ENCODE data around the gene NPAT.

Gene NPAT

DNA sequence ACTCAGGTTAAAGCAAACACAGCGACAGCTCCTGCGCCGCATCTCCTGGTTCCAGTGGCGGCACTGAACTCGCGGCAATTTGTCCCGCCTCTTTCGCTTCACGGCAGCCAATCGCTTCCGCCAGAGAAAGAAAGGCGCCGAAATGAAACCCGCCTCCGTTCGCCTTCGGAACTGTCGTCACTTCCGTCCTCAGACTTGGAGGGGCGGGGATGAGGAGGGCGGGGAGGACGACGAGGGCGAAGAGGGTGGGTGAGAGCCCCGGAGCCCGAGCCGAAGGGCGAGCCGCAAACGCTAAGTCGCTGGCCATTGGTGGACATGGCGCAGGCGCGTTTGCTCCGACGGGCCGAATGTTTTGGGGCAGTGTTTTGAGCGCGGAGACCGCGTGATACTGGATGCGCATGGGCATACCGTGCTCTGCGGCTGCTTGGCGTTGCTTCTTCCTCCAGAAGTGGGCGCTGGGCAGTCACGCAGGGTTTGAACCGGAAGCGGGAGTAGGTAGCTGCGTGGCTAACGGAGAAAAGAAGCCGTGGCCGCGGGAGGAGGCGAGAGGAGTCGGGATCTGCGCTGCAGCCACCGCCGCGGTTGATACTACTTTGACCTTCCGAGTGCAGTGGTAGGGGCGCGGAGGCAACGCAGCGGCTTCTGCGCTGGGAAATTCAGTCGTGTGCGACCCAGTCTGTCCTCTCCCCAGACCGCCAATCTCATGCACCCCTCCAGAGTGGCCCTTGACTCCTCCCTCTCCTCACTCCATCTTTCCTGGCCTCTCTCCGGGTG lies at the start of gene NPAT, which contains the start of gene ATM:
Gene NPAT, minus strand, starts transcription at position 65 of the 774 bp plus-strand sequence. CDS start 102 bp downstream, outside the sequence.
Gene ATM, plus strand, starts transcription at position 494 of the 774 bp plus-strand sequence. CDS start 4,558 bp downstream, outside the sequence.
- Histone ChIP-seq H3K79me2 (ENCODE audit: control insufficient read depth, insufficient read depth, low read length, unreplicated experiment) (peaks cover 81% of the 10 kb centered on the region), H3K4me1 (ENCODE audit: control insufficient read depth, insufficient read depth, low read length, unreplicated experiment) (peaks cover 40% of the 10 kb centered on the region)

GRCh38 chr11:108269583-108269982 lies 47.1 kb upstream of the NPAT start:
- peaks cover 45% of the 10 kb centered on the region for H3K36me3 ChIP-seq (ENCODE audit: insufficient read depth, low read length)
- no peak overlapping the region for H2AFZ ChIP-seq (ENCODE audit: low read length, unreplicated experiment)
- no peak overlapping the region for H3K27ac ChIP-seq (ENCODE audit: low read depth, low read length)
- no peaks in the 10 kb centered on the region for H3K79me2 ChIP-seq (ENCODE audit: control insufficient read depth, insufficient read depth, low read length, unreplicated experiment)
- no peak overlapping the region for H3K4me3 ChIP-seq (ENCODE audit: low read depth, low read length)
- no peaks in the 10 kb centered on the region for H3K27me3 ChIP-seq (ENCODE audit: insufficient read depth, low read length)
- no peaks in the 10 kb centered on the region for H3K4me1 ChIP-seq (ENCODE audit: control insufficient read depth, insufficient read depth, low read length, unreplicated experiment)

More for the DNA sequence above, at the start of gene NPAT, which contains the start of gene ATM:
- Histone ChIP-seq H3K27me3 (ENCODE audit: insufficient read depth, low read length) (no peaks in the 10 kb centered on the region), H2AFZ (ENCODE audit: low read length, unreplicated experiment) (peak within 1 kb of the TSS; percentile 92), H3K36me3 (ENCODE audit: insufficient read depth, low read length) (peaks cover 6% of the 10 kb centered on the region; the same call in 1 of the 2 replicates), H3K4me3 (ENCODE audit: low read depth, low read length) (peak within 1 kb of the TSS; percentile 98), H3K27ac (ENCODE audit: low read depth, low read length) (peak within 1 kb of the TSS; percentile 94)

DNA sequence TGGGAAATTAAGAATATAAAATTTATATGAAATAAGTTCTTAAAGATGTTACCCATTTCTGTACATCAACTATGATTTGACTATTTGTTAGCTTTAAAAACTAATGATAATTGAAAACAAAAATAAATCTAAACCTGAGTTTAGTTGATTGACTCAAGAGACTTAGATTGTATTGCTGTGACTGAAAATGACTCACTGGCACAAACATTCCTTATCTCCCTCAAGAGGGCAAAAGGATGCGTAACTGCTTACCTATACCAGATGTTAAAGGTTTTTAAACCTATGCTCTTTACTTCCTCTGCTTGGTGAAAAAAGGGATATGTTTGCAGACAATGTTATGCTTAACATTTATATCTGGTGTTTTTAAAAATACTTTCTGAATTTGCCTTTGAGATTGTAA lies 30.7 kb upstream of the NPAT start:
- no peaks in the 10 kb centered on the region for H3K27me3 ChIP-seq (ENCODE audit: insufficient read depth, low read length)
- H3K4me3 ChIP-seq (ENCODE audit: low read depth, low read length): no peak overlapping the region
- no peaks in the 10 kb centered on the region for H3K79me2 ChIP-seq (ENCODE audit: control insufficient read depth, insufficient read depth, low read length, unreplicated experiment)
- peaks cover 6% of the 10 kb centered on the region for H3K4me1 ChIP-seq (ENCODE audit: control insufficient read depth, insufficient read depth, low read length, unreplicated experiment)
- H2AFZ ChIP-seq (ENCODE audit: low read length, unreplicated experiment): no peak overlapping the region
- H3K36me3 ChIP-seq (ENCODE audit: insufficient read depth, low read length): peaks cover 44% of the 10 kb centered on the region
- no peak overlapping the region for H3K27ac ChIP-seq (ENCODE audit: low read depth, low read length)

- no peak overlapping the region for H3K27ac ChIP-seq (ENCODE audit: low read depth, low read length)
- H3K4me1 ChIP-seq (ENCODE audit: control insufficient read depth, insufficient read depth, low read length, unreplicated experiment): no peaks in the 10 kb centered on the region
- H3K27me3 ChIP-seq (ENCODE audit: insufficient read depth, low read length): no peaks in the 10 kb centered on the region
- H3K4me3 ChIP-seq (ENCODE audit: low read depth, low read length): no peak overlapping the region
- no peak overlapping the region for H2AFZ ChIP-seq (ENCODE audit: low read length, unreplicated experiment)
- H3K36me3 ChIP-seq (ENCODE audit: insufficient read depth, low read length): peaks cover 37% of the 10 kb centered on the region
- H3K79me2 ChIP-seq (ENCODE audit: control insufficient read depth, insufficient read depth, low read length, unreplicated experiment): no peaks in the 10 kb centered on the region
These were observed 24.4 kb upstream of the NPAT start for GRCh38 chr11:108246885-108247284.

- Histone ChIP-seq H3K79me2 (ENCODE audit: control insufficient read depth, insufficient read depth, low read length, unreplicated experiment) (no peaks in the 10 kb centered on the region), H3K27ac (ENCODE audit: low read depth, low read length) (no peak overlapping the region), H3K27me3 (ENCODE audit: insufficient read depth, low read length) (no peaks in the 10 kb centered on the region), H2AFZ (ENCODE audit: low read length, unreplicated experiment) (no peak overlapping the region), H3K36me3 (ENCODE audit: insufficient read depth, low read length) (peaks cover 33% of the 10 kb centered on the region), H3K4me1 (ENCODE audit: control insufficient read depth, insufficient read depth, low read length, unreplicated experiment) (no peaks in the 10 kb centered on the region), H3K4me3 (ENCODE audit: low read depth, low read length) (no peak overlapping the region)
These were observed 23.9 kb upstream of the NPAT start for GRCh38 chr11:108246308-108246707.

- no peak overlapping the region for H3K4me3 ChIP-seq (ENCODE audit: low read depth, low read length)
- H2AFZ ChIP-seq (ENCODE audit: low read length, unreplicated experiment): no peak overlapping the region
- no peak overlapping the region for H3K27ac ChIP-seq (ENCODE audit: low read depth, low read length)
- peaks cover 32% of the 10 kb centered on the region for H3K36me3 ChIP-seq (ENCODE audit: insufficient read depth, low read length)
- H3K79me2 ChIP-seq (ENCODE audit: control insufficient read depth, insufficient read depth, low read length, unreplicated experiment): no peaks in the 10 kb centered on the region
- H3K27me3 ChIP-seq (ENCODE audit: insufficient read depth, low read length): no peaks in the 10 kb centered on the region
- no peaks in the 10 kb centered on the region for H3K4me1 ChIP-seq (ENCODE audit: control insufficient read depth, insufficient read depth, low read length, unreplicated experiment)
These were observed 20.0 kb upstream of the NPAT start for GRCh38 chr11:108242422-108242821.

DNA sequence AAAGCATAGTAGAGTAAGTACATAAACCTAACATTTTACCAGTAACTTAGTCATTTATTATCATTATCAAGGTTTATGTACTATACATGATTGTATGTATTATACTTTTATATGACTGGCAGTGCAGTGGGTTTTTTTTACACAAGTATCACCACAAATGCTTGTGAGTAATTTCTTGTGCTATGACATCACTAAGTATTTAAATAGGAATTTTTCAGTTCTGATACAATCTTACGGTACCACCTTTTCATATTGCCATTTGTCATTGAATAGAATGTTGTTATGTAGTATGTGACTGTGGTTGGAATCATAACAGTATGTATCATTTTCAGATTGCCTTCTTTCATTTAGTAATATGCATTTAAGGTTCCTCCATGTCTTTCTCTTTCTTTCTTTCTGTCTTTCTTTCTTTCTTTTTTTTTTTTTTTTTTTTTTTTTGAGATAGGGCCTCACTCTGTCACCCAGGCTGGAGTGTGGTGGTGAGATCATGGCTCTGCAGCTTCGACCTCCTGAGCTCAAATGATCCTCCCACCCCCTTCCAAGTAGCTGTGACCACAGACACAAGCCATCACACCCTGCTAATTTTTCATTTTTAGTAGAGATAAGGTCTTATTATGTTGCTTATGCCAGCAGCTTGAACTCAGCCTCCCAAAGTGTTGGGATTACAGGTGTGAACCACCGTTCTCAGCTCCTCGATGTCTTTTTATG lies 19.0 kb upstream of the NPAT start:
- no peaks in the 10 kb centered on the region for H3K27me3 ChIP-seq (ENCODE audit: insufficient read depth, low read length)
- no peak overlapping the region for H2AFZ ChIP-seq (ENCODE audit: low read length, unreplicated experiment)
- no peaks in the 10 kb centered on the region for H3K79me2 ChIP-seq (ENCODE audit: control insufficient read depth, insufficient read depth, low read length, unreplicated experiment)
- no peak overlapping the region for H3K4me3 ChIP-seq (ENCODE audit: low read depth, low read length)
- peaks cover 26% of the 10 kb centered on the region for H3K36me3 ChIP-seq (ENCODE audit: insufficient read depth, low read length)
- H3K4me1 ChIP-seq (ENCODE audit: control insufficient read depth, insufficient read depth, low read length, unreplicated experiment): peaks cover 4% of the 10 kb centered on the region
- no peak overlapping the region for H3K27ac ChIP-seq (ENCODE audit: low read depth, low read length)

DNA sequence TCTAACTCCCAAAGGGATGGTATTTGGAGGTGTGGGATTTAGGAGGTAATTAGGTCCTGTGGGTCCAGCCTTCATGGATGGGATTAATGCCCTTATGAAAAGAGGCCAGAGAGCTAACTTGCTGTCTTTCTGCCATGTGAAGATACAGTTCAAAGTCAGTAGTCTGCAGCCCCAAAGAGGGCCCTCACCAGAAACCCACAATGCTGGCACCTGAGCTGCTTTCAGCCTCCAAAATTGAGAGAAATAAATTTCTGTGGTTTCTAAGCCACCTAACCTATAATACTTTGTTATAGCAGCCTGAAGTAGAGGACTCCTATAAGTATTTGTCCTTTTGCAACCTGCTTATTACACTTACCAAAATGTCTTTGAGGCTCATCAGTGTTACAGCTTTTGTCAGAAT lies 16.6 kb upstream of the NPAT start:
- Histone ChIP-seq H3K27ac (ENCODE audit: low read depth, low read length) (no peak overlapping the region), H2AFZ (ENCODE audit: low read length, unreplicated experiment) (no peak overlapping the region), H3K79me2 (ENCODE audit: control insufficient read depth, insufficient read depth, low read length, unreplicated experiment) (no peaks in the 10 kb centered on the region), H3K4me3 (ENCODE audit: low read depth, low read length) (no peak overlapping the region), H3K36me3 (ENCODE audit: insufficient read depth, low read length) (peaks cover 23% of the 10 kb centered on the region), H3K27me3 (ENCODE audit: insufficient read depth, low read length) (no peaks in the 10 kb centered on the region), H3K4me1 (ENCODE audit: control insufficient read depth, insufficient read depth, low read length, unreplicated experiment) (peaks cover 12% of the 10 kb centered on the region)

- Histone ChIP-seq H3K27ac (ENCODE audit: low read depth, low read length) (peak overlapping the region; percentile 32; the same call in 1 of the 2 replicates), H3K79me2 (ENCODE audit: control insufficient read depth, insufficient read depth, low read length, unreplicated experiment) (no peaks in the 10 kb centered on the region), H3K4me3 (ENCODE audit: low read depth, low read length) (no peak overlapping the region), H3K27me3 (ENCODE audit: insufficient read depth, low read length) (no peaks in the 10 kb centered on the region), H3K4me1 (ENCODE audit: control insufficient read depth, insufficient read depth, low read length, unreplicated experiment) (peaks cover 12% of the 10 kb centered on the region), H3K36me3 (ENCODE audit: insufficient read depth, low read length) (peaks cover 23% of the 10 kb centered on the region), H2AFZ (ENCODE audit: low read length, unreplicated experiment) (no peak overlapping the region)
These were observed 14.6 kb upstream of the NPAT start for GRCh38 chr11:108237058-108237481.

- Histone ChIP-seq H3K79me2 (ENCODE audit: control insufficient read depth, insufficient read depth, low read length, unreplicated experiment) (no peaks in the 10 kb centered on the region), H2AFZ (ENCODE audit: low read length, unreplicated experiment) (no peak overlapping the region), H3K4me3 (ENCODE audit: low read depth, low read length) (no peak overlapping the region), H3K36me3 (ENCODE audit: insufficient read depth, low read length) (peaks cover 18% of the 10 kb centered on the region), H3K27me3 (ENCODE audit: insufficient read depth, low read length) (no peaks in the 10 kb centered on the region), H3K27ac (ENCODE audit: low read depth, low read length) (no peak overlapping the region), H3K4me1 (ENCODE audit: control insufficient read depth, insufficient read depth, low read length, unreplicated experiment) (peaks cover 12% of the 10 kb centered on the region)
These were observed 13.2 kb upstream of the NPAT start for GRCh38 chr11:108235633-108236032.

Measured in ACC112 (cell line).